Activated CD4-positive, alpha-beta T cell treated with anti-CD3 and anti-CD28 coated beads, Interleukin-10, Interleukin-2, amounts not matched to agents 100 ng/mL and 50 ng/mL, durations not matched to agents 16 hours and 8 hours (primary cell): ENCODE results near the gene ALPP.

Source experiments
- DNase-seq: peaks from one replicate; pipeline ENCODE4 v3.0.0-alpha.2; 2020

Gene ALPP

GRCh38 chr2:232431705-232432590 is 53.4 kb downstream of the ALPP start:
- DNase-seq, result no peak
